HCT116 (cell line): ENCODE results near the gene USP36. TPM values are rescaled to one million over a fixed set of nuclear protein-coding genes. Genes with fewer than 3 reads are reported as not detected.
"Not testable (repeated sequence)": the region's sequence is repeated elsewhere in the genome, so short reads cannot be mapped to it uniquely, and the experiment has no call there.

Experiments used
- ATAC-seq: fragments of 200-7000 bp; cut with Tn5 transposase; 2 replicates; pipeline ENCODE4 v1.9.1; 2020; ENCODE audit warnings: mild to moderate bottlenecking, moderate library complexity
- BruUV-seq: library from RNA; stranded (reverse); fragments of 400-500 nt; replicated peaks from 2 replicates; lab custom pipeline; 2021; lab: Mats Ljungman, UMichigan
- CTCF ChIA-PET: fragments of 300-600 bp; sonication (Branson Sonifier 250); formaldehyde crosslinking; loops from one replicate; lab custom pipeline; 2021; ENCODE audit warnings: antibody characterized with exemption; lab: Charles Lee
- POLR2A ChIA-PET: fragments of 300-600, 350-600 bp; sonication (Branson Sonifier 250); formaldehyde crosslinking; loops from one replicate; lab custom pipeline; 2021; ENCODE audit warnings: antibody characterized with exemption; lab: Charles Lee
- RAD21 ChIA-PET, 2 experiments: fragments of 300-600 bp; sonication (Branson Sonifier 250); formaldehyde crosslinking; loops; one replicate each; lab custom pipeline; 2023; ENCODE audit warnings: low total read pairs in 2 of 2; ENCODE audit not compliant: uncharacterized antibody in 2 of 2, unreplicated experiment in 2 of 2, low non-redundant PET in 1 of 2; lab: Charles Lee
- DNase-seq: peaks from one replicate; pipeline ENCODE4 v3.0.0-alpha.2; 2010; ENCODE audit warnings: low read depth, low spot score
- H2AFZ ChIP-seq: fragments of 200-600 bp; shearing (Covaris generic), sonication (generic); 2 replicates; pipeline ENCODE4 v1.6.1; 2017; ENCODE audit warnings: low read depth, mixed run types, mixed read lengths, antibody characterized with exemption, low read length; ENCODE audit not compliant: poor library complexity, severe bottlenecking
- H3K27ac ChIP-seq: 2 replicates; pipeline ENCODE4 v1.5.1; 2012; ENCODE audit warnings: low read depth, low read length
- H3K27me3 ChIP-seq: fragments of 200-600 bp; sonication (generic); 2 replicates; pipeline ENCODE4 v1.6.1; 2016; ENCODE audit warnings: mixed run types, low read length, mixed read lengths; ENCODE audit not compliant: insufficient read depth
- H3K36me3 ChIP-seq, 2 experiments: fragments of 200-500 bp in 1 of 2; fragments of 200-600 bp in 1 of 2; sonication (Bioruptor generic) in 1 of 2; sonication (generic) in 1 of 2; 2 replicates each; pipeline versions ENCODE4 v1.5.1 to v1.6.1; 2014 to 2016; ENCODE audit warnings: low read length in 2 of 2, inconsistent platforms in 1 of 2, mixed read lengths in 1 of 2, mixed run types in 1 of 2; ENCODE audit not compliant: insufficient read depth in 2 of 2, control insufficient read depth in 1 of 2
- H3K4me1 ChIP-seq, 2 experiments: fragments of 200-600 bp in 1 of 2; sonication (generic) in 1 of 2; 2 replicates each; pipeline versions ENCODE4 v1.5.1 to v1.6.1; 2012 to 2017; ENCODE audit warnings: low read length in 2 of 2, inconsistent platforms in 1 of 2, mild to moderate bottlenecking in 1 of 2, mixed read lengths in 1 of 2, mixed run types in 1 of 2, moderate library complexity in 1 of 2; ENCODE audit not compliant: insufficient read depth in 2 of 2, control insufficient read depth in 1 of 2
- H3K4me2 ChIP-seq: fragments of 200-600 bp; sonication (generic); 2 replicates; pipeline ENCODE4 v1.6.1; 2017; ENCODE audit warnings: mixed run types, low read length, mixed read lengths
- H3K4me3 ChIP-seq, 2 experiments: fragments of 200-600 bp in 1 of 2; sonication (generic) in 1 of 2; replicated peaks in 1 of 2; 2 replicates each; pipeline ENCODE4 v1.5.1; 2011 to 2016; ENCODE audit warnings: low read length in 2 of 2, control low read depth in 1 of 2, low read depth in 1 of 2, mild to moderate bottlenecking in 1 of 2, mixed read lengths in 1 of 2, mixed run types in 1 of 2
- H3K79me2 ChIP-seq: fragments of 200-600 bp; sonication (generic); 2 replicates; pipeline ENCODE4 v1.6.1; 2017; ENCODE audit warnings: mild to moderate bottlenecking, mixed run types, low read length, moderate library complexity, mixed read lengths; ENCODE audit not compliant: insufficient read depth
- H3K9ac ChIP-seq: fragments of 200-600 bp; sonication (generic); 2 replicates; pipeline ENCODE4 v1.6.1; 2016; ENCODE audit warnings: low read length, mixed read lengths
- H3K9me2 ChIP-seq: fragments of 200-600 bp; sonication (generic), shearing (Covaris generic); 2 replicates; pipeline ENCODE4 v1.6.1; 2017; ENCODE audit warnings: mixed run types, mild to moderate bottlenecking, moderate library complexity; ENCODE audit not compliant: insufficient read depth
- H3K9me3 ChIP-seq, 2 experiments: fragments of 200-500 bp in 1 of 2; fragments of 200-600 bp in 1 of 2; sonication (Bioruptor generic) in 1 of 2; sonication (generic) in 1 of 2; 2 replicates each; pipeline ENCODE4 v1.6.1; 2014 to 2017; ENCODE audit warnings: low read length in 2 of 2, mixed read lengths in 2 of 2, inconsistent platforms in 1 of 2, low read depth in 1 of 2, mild to moderate bottlenecking in 1 of 2, mixed run types in 1 of 2, moderate library complexity in 1 of 2; ENCODE audit not compliant: control insufficient read depth in 1 of 2, insufficient read depth in 1 of 2
- H4K20me1 ChIP-seq: fragments of 200-600 bp; sonication (generic), shearing (Covaris generic); 2 replicates; pipeline ENCODE4 v1.6.1; 2017; ENCODE audit warnings: mixed run types, mild to moderate bottlenecking, moderate library complexity; ENCODE audit not compliant: insufficient read depth
- CEBPB ChIP-seq: IDR thresholded peaks from 2 replicates; pipeline ENCODE4 v1.6.1; 2012; ENCODE audit warnings: low read depth
- EGR1 ChIP-seq: IDR thresholded peaks from 2 replicates; pipeline ENCODE4 v1.6.1; 2012; ENCODE audit warnings: low read depth
- ELF1 ChIP-seq: IDR thresholded peaks from 2 replicates; pipeline ENCODE4 v1.6.1; 2012; ENCODE audit warnings: low read depth, borderline replicate concordance
- FOSL1 ChIP-seq: IDR thresholded peaks from 2 replicates; pipeline ENCODE4 v1.6.1; 2012; ENCODE audit warnings: low read depth
- SIN3A ChIP-seq: IDR thresholded peaks from 2 replicates; pipeline ENCODE4 v1.6.1; 2012; ENCODE audit warnings: low read depth
- TCF7L2 ChIP-seq: IDR thresholded peaks from 2 replicates; pipeline ENCODE4 v1.7.0; 2011; ENCODE audit warnings: borderline replicate concordance, inconsistent platforms; ENCODE audit not compliant: insufficient read depth, insufficient read length; ENCODE audit errors: extremely low read depth
- ZNF274 ChIP-seq: fragments of 200-500 bp; sonication (Bioruptor generic); IDR thresholded peaks from 2 replicates; pipeline ENCODE4 v1.6.1; 2014; ENCODE audit warnings: mild to moderate bottlenecking, low read depth, low read length, inconsistent platforms
- intact Hi-C: fragments of 100-400 bp; cut with micrococcal nuclease; formaldehyde crosslinking; loops from 2 replicates; pipeline ENCODE4 v1.10.0; 2022
- total RNA-seq: library from RNA; stranded (reverse); gene quantifications from one replicate; pipeline ENCODE4 v1.2.1, GENCODE V29; 2021; ENCODE audit not compliant: unreplicated experiment
- TF ChIP-seq, protein P1 (sequence below): IDR thresholded peaks from 2 replicates; pipeline ENCODE4 v1.6.1; 2011; ENCODE audit warnings: mild to moderate bottlenecking, low read length, moderate library complexity; ENCODE audit not compliant: insufficient replicate concordance; ENCODE audit errors: extremely low read depth

Gene USP36
- total RNA-seq, 1 experiment from 2014 or later: 104 TPM

DNA sequence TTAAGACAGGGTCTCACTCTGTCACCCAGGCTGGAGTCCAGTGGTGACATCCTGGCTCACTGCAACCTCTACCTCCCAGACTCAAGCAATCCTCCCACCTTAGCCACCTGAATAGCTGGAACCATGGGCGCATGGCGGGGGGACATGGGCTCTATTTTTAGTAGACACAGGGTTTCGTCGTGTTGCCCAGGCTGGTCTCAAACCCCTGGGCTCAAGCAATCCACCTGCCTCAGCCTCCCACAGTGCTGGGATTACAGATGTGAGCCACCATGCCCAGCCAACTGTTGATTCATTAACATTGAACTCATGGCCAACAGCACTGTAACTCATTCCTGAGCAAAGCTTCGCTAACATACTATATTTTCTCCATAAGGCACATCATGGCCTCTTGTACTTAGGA, 89.6 kb downstream of the USP36 start:
- not testable (repeated sequence) for ATAC-seq, BruUV-seq

DNA sequence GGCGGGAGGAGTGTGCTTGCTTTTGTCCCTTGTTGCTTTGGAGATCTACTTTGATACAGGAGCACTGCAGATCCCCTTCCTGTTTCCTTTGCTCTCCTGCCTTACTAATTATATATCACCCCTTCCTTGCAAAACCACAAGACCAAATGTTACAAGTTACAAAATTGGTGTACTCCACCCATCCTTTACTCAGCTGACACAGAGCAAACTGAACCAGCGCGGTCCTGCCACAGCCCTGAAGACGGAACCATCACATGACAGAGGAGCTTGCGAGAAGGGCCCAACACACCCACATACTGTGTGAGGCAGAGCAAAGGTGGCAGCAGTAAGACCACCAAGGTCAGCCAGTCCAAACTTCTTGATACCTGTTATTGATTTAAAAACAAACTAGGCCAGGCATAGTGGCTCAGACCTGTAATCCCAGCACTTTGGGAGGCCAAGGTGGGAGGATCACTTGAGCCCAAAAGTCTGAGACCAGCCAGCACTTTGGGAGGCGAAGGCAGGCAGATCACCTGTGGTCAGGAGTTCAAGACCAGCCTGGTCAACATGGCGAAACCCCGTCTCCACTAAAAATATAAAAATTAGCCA, 91.8 kb downstream of the USP36 start:
- DNase-seq (no peak), ATAC-seq (no peak)
- Histone ChIP-seq H4K20me1 (no peaks in the 10 kb centered on the region; the same call in 1 of the 2 replicates), H3K4me3 (no peak overlapping the region), H3K27ac (no peak overlapping the region), H3K4me2 (0 out of 2 replicates have a peak overlapping the region, but pooled peaks have one; percentile 3), H3K9me2 (no peaks in the 10 kb centered on the region), H2AFZ (no peak overlapping the region), H3K27me3 (no peaks in the 10 kb centered on the region), H3K9ac (no peak overlapping the region), H3K79me2 (peaks cover 28% of the 10 kb centered on the region), H3K9me3 (no peaks in the 10 kb centered on the region), H3K4me1 (peaks cover 10 to 18% of the 10 kb centered on the region in 2 experiments; a peak in 3 of 4 replicates), H3K36me3 (no peaks in the 10 kb centered on the region)
- POLR2A ChIA-PET: interaction anchor here (1.4 kb wide), 1 partner anchor 12 kb away, joined by 7 read pairs; no protein-coding TSS in a partner anchor
- BruUV-seq: no TSS peak
- TF ChIP-seq ZNF274: no peak
- no peak for TF ChIP-seq CEBPB
- TF ChIP-seq FOSL1: no peak
- TF ChIP-seq SIN3A: no peak
- TF ChIP-seq EGR1: no peak
- TF ChIP-seq ELF1: no peak
- TF ChIP-seq TCF7L2: no peak
- TF ChIP-seq, protein P1, sequence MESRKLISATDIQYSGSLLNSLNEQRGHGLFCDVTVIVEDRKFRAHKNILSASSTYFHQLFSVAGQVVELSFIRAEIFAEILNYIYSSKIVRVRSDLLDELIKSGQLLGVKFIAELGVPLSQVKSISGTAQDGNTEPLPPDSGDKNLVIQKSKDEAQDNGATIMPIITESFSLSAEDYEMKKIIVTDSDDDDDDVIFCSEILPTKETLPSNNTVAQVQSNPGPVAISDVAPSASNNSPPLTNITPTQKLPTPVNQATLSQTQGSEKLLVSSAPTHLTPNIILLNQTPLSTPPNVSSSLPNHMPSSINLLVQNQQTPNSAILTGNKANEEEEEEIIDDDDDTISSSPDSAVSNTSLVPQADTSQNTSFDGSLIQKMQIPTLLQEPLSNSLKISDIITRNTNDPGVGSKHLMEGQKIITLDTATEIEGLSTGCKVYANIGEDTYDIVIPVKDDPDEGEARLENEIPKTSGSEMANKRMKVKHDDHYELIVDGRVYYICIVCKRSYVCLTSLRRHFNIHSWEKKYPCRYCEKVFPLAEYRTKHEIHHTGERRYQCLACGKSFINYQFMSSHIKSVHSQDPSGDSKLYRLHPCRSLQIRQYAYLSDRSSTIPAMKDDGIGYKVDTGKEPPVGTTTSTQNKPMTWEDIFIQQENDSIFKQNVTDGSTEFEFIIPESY: no peak
- RAD21 ChIA-PET: no interaction called here
- intact Hi-C loops: no loop called here
- CTCF ChIA-PET: no interaction called here

More for the DNA sequence above, 89.6 kb downstream of the USP36 start:
- H4K20me1 ChIP-seq, CTCF ChIA-PET, H3K4me2 ChIP-seq, H2AFZ ChIP-seq, H3K27me3 ChIP-seq, DNase-seq, H3K9me3 ChIP-seq, H3K27ac ChIP-seq, H3K9me2 ChIP-seq, H3K4me3 ChIP-seq, POLR2A ChIA-PET, intact Hi-C loops, RAD21 ChIA-PET, H3K9ac ChIP-seq, H3K36me3 ChIP-seq: not testable (repeated sequence)
- H3K4me1 ChIP-seq: peaks cover 6 to 10% of the 10 kb centered on the region in 2 experiments; a peak in 3 of 4 replicates
- H3K79me2 ChIP-seq: peaks cover 23% of the 10 kb centered on the region
